ENCODE data around the gene GNE.
"Not testable (repeated sequence)": the region's sequence is repeated elsewhere in the genome, so short reads cannot be mapped to it uniquely, and the experiment has no call there.

The GNE gene

GRCh38 chr9:36258208-36258995 is at the start of gene GNE:
TSS of gene GNE (minus strand) at chr9:36258448. CDS start at chr9:36249355, 9,093 bp downstream.
- peak; percentile 77 for DNase-seq

- no peak for DNase-seq
These were observed 48.4 kb upstream of the GNE start for GRCh38 chr9:36306471-36307306.

GRCh38 chr9:36304366-36304765 is 46.1 kb upstream of the GNE start:
- not testable (repeated sequence) for DNase-seq

DNA sequence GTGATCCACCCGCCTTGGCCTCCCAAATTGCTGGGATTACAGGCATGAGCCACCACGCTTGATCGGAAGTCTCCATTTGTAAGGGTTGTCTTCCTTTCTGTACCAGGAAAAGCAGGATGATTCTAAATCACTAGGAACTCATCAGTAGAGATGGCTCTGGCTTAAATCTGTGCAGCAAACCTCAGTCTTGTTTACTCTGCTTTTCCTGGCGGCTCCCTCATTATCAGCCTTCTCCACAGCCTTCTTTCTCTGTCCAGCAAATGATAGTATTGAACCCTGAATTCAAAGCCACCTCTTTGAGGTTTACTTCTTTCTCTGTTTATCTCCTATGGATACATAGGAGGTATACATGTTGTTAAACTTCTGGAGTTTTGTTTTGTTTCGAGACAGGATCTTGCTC is 43.0 kb upstream of the GNE start:
- no peak for DNase-seq

DNA sequence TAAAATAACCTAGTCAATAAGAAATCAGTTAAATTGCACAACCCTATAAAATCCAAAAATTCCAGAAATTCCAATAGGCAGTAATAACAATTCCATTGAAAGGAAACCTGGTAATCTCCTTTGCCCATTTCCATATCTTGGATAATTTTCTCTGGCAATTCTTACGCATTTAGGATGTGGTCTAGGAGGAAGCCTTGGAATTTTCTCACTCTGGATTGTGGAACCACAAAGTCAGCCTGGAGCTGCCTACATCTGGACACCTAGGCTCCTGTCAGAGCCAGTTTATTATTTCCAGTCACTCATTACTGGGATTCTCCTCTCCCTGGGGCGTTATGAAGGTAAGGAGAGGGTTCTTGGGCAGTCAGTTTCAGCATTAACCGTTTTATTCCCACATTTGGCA is 40.3 kb upstream of the GNE start:
- no peak for DNase-seq

DNA sequence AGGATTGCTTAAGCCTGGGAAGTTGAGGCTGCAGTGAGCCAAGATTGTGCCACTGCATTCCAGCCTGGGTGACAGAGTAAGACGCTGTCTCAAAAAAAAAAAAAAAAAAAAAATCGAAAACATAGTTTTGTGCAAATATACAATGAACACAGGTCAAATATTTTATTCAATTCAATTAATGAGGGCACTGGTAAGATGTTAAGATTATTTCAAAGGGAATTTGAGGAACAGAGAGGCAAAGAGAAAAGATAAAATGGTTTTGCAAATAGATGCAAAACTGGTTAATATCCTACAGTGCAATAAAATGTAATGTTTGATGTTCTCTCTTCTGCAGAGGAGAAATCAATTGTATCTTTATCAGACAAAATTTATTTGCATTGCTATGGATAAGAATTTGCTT is 39.5 kb upstream of the GNE start:
- DNase-seq = no peak

GRCh38 chr9:36294996-36295395 is 36.7 kb upstream of the GNE start:
- DNase-seq = not testable (repeated sequence)

- no peak for DNase-seq
These were observed 35.7 kb upstream of the GNE start for GRCh38 chr9:36293918-36294317.

GRCh38 chr9:36293171-36293570 is 34.9 kb upstream of the GNE start:
- DNase-seq = no peak

DNA sequence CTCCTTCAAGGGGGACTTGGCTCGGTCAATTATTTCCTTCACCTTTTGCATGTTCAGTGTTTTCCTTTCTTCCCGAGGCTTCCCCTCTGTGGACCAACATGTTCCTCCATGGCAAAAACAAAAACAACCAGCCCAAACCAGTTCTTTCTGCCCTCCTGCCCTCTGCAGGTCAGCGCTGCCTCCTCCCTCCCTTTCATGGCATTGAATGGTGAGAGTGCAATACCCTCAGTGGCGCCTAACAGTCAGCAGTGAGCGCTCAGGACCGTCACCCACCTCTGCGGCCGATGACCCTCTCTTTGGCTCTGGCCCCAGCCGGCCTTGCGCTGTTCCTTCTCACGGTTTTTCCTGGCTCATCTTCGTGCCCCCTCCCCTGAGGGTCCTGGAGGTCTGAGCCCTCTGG is 34.4 kb upstream of the GNE start:
- no peak for DNase-seq

DNA sequence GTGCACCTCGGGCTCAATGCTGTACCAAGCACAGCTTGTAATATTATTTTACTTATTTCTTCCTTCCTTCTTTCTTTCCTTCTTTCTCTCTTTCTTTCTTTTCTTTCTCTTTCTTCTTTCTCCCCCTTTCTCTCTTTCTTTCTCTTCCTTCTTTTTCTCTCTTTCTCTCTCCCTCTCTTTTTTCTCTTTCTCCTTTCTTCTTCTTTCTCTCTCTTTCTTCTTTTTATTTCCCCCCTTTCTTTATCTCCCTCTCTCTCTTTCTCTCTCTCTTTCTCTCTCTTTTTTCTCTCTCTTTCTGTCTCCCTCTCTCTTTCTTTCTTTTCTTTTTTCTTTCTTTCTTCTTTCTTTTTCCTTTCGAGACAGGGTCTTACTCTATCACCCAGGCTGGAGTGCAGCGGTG is 32.7 kb upstream of the GNE start:
- no peak for DNase-seq

DNA sequence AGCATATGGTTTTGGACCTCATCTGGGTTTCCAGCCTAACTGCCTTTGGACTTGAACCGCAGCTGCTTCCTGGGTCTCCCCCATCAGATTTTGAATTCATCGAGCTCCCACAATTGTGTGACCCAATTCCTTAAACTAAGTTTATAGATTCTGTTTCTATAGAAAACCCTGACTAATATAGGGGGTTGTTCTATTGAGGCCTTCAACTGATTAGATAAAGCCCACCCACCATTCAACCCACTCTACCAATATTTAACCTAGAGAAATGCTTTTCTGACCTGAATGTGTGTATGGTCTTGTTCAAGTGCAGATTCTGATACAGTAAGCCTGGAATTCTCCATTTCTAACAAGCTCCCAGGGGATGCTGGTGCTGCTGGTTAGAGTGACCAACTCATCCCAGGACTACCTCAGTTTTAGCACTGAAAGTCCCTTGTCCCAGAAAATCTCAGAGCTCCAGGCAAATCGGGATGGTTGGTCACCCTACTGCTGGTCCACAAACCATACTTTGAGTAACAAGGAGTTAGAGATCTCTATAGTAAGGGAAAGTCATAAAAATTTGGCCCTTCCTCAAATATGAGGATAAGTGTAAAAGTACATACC is 31.7 kb upstream of the GNE start:
- no peak for DNase-seq

GRCh38 chr9:36288070-36288469 is 29.8 kb upstream of the GNE start:
- no peak for DNase-seq

GRCh38 chr9:36286388-36286787 is 28.1 kb upstream of the GNE start:
- DNase-seq = no peak

DNA sequence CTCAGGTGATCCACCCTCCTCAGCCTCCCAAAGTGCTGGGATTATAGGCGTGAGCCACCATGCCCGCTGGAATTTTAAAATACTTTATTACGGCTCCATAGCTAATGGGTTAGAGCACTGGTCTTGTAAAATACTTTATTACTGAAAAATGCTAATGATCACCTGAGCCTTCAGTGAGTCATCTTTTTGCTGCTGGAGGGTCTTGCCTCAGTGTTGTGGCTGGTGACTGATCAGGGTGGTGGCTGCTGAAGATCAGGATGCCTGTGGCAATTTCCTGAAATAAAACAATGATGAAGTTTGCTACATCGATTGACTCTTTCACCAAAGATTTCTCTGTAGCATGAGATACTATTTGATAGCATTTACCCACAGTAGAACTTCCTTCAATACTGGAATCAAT is 26.0 kb upstream of the GNE start:
- DNase-seq = no peak

GRCh38 chr9:36282275-36282674 is 24.0 kb upstream of the GNE start:
- DNase-seq = no peak

- no peak for DNase-seq
These were observed 22.7 kb upstream of the GNE start for GRCh38 chr9:36280989-36281388.

DNA sequence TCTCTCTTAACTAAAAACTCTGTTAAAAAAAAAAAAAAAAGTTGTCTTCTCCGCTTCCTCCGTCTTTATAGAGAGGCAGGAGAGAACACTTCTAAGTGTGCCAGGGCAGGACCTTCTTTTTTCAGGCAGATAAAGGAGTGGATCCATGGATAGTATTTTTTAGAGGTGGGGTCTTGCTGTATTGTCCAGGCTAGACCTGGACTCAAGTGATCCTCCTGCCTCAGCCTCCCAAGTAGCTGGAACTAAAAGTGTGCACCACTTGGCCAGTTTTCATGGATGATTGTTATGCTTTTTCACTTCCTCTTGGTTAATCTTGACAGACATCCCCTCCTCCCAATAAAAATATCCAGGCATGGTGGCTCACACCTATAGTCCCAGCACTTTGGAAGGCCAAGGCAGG is 20.0 kb upstream of the GNE start:
- no peak for DNase-seq

DNA sequence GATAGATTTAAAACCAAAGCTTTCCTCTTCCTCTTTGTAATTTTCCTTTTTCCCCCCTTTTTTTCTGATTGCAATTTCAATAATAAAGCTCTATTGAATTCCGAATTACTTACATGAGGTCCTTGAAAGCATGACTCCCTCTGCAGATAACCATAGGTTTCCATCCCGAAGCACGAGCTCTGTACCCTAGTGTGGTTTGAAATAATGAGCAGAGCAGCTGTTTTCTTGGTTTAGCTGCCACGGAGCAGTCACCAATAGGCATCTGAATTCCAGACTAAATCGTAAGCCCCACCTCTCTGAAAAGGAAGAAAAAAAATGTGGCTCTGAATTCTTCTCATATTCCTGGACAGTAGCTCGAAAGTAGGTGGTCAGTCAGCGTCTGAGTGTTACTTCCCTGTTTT is 18.5 kb upstream of the GNE start:
- no peak for DNase-seq

DNA sequence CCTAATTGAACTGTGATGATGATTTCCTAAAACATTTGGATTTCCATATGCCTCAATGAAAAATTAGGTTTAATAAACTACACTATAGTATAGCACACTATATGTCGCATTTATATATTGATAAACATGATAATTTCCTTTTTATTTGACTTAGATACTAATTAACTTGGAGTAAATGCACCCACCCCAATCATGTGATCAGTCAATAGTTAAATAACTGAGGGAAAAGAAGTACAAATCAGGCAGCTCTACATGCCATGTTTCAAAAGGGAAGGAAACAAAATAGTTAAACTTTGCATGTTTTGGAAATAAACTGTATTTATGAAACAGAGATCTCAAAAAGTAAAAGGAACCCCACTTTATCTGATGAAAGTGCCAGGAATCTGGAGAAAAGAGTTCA is 18.0 kb upstream of the GNE start:
- no peak for DNase-seq

DNA sequence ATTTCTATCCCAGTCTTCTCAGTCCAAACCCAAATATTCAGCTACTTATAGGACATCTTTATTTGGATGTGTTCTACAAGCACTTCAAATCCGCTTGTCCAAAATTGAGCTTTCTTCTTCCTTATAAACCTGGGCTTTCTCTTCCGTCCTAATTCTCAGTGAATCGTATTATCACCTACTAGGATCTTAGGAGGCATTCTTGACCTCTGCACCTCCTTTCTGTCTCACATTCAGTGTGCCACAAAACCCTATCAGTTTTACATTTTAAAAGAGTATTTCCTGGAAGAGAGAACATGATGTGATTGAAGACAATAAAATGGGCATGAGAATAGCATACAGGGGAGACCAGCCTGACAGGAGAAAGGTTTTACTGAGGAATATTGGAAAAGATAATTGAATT is 16.8 kb upstream of the GNE start:
- DNase-seq = no peak

DNA sequence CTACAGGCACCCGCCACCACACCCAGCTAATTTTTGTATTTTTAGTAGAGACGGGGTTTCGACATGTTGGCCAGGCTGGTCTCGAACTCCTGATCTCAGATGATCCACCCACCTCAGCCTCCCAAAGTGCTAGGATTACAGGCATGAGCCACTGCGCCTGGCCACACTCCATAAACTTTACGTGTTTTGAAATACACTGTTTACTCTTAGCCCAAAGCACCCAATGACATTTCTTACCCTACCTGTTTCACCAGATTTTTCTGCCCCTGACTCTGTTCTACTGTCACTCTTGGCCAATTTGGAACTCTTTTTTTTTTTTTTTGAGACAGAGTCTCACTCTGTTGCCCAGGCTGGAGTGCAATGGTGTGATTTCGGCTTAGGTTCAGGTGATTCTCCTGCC is 15.1 kb upstream of the GNE start:
- not testable (repeated sequence) for DNase-seq

GRCh38 chr9:36268007-36268427 is 9.8 kb upstream of the GNE start:
- no peak for DNase-seq

DNA sequence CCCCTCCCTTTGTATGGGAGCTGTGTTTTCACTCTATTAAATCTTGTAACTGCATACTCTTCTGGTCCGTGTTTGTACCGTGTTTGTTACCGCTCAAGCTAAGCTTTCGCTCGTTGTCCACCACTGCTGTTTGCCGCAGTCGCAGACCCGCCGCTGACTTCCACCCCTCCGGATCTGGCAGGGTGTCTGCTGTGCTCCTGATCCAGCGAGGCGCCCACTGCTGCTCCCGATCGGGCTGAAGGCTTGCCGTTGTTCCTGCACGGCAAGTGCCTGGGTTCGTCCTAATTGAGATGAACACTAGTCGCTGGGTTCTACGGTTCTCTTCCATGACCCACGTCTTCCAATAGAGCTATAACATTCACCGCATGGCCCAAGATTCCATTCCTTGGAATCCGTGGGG is 6.6 kb upstream of the GNE start:
- no peak for DNase-seq

Data from NCI-H526 treated with DMSO at 0.1 percent for 48 hours (cell line).